NCI-H2029 treated with DMSO at 0.1 percent for 48 hours (cell line): ENCODE measurements around the gene WWOX.
"Not testable (repeated sequence)": the region's sequence is repeated elsewhere in the genome, so short reads cannot be mapped to it uniquely, and the experiment has no call there.

ENCODE experiments used
- DNase-seq: peaks from one replicate; lab custom pipeline; 2025; lab: John Stamatoyannopoulos, UW

Gene WWOX

DNA sequence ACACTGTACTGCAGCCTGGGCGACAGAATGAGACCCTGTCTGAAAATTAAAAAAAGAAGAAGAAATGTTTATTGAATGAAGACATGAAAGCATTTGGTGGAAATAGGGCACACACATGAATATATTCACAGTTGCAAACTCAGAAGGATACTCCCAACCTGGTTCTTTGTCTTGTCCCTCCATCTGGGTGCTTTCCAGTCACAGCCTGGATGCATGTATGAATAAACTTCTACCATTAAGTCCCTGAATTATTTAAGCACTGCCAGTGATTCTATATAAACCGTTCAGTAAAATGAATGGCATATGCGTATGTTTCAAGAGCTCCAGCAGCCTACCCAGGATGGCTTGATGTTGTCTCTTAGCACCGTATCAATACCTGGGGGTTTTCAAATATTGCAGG, 591.1 kb downstream of the WWOX start:
- no peak for DNase-seq

GRCh38 chr16:78691746-78692145, 592.3 kb downstream of the WWOX start:
- not testable (repeated sequence) for DNase-seq

GRCh38 chr16:78693496-78693895, 594.0 kb downstream of the WWOX start:
- no peak for DNase-seq

DNA sequence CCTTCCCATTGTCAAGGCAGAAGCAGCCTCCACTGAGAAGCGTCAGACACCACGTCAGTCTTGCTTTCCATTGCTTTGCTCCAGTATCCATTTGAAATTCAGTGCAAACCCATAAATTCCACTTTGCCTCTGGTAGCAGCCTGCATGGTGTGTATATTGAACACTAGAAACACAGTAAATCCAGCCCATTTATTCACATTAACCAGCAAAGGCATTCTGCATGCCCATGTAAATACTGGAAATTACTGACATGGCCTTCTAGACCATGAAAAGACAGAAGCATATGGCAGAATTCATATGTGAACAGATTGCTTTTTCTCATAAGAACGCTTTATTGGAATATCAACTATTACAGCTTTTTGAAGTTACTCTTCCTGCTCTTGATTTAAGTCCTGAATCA, 595.0 kb downstream of the WWOX start:
- no peak for DNase-seq

GRCh38 chr16:78695391-78695790, 595.9 kb downstream of the WWOX start:
- no peak for DNase-seq

DNA sequence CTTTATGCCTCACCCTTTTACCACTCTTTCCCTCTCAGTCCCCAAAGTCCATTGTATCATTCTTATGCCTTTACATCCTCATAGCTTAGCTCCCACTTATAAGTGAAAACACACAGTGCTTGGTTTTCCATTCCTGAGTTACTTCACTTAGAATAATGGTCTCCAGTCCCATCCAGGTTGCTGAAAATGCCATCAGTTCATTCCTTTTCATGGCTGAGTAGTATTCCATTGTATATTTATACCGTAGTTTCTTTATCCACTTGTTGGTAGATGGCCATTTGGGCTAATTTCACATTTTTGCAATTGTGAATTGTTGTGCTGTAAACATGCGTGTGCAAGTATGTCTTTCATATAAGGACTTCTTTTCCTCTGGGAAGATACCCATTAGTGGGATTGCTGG, 597.3 kb downstream of the WWOX start:
- DNase-seq, result no peak

DNA sequence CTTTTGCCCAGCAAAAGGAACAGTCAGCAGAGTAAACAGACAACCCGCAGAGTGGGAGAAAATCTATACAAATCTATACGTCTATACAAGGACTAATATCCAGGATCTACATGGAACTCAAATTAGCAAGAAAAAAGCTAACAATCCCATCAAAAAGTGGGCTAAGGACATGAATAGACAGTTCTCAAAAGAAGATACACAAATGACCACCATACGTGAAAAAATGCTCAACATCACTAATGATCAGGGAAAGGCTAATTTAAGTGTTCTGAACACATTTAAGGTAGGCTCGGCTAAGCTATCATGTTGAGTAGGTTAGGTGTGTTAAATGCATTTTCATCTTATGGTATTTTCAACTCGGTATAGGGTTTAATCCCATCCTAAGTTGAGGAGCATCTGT, 598.0 kb downstream of the WWOX start:
- no peak for DNase-seq

GRCh38 chr16:78703936-78704335, 604.5 kb downstream of the WWOX start:
- no peak for DNase-seq

DNA sequence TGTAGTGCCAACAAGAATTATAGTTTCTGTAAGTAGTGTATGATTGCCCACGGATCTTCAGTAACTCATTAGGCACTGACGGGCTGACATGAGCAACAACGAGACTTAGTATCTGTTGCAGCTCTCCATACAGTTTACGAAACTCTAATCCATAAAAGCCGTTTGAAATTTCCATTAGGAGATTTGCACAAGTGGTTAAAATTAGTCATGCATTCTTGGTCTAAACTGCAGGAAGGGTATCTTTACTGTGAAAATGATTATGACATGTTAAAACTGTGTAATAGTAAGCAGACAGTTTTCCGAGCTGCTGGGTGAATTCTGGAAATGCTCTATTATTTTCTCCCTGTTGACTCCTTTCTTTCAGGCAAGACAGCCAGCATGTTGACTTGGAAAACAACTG, 605.0 kb downstream of the WWOX start:
- DNase-seq, result no peak

DNA sequence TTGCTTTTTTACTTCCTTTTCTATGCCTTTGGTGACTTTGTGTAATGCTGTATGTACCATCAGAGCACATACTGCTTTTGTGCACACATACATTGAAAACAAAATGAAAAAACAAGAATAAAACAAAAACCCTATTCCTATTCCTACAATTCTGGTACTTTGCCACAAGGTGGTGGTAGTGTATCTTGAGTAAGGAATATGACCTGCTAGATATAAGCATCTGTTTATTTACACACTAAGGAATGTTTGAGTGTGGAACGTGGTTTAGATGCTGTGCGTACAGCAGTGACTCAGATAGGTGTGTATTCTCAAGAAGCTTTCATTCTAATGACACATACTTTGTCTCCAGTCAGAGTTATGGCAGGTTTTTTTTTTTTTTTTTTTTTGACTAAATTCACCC, 606.2 kb downstream of the WWOX start:
- DNase-seq, result no peak

GRCh38 chr16:78706637-78707036, 607.2 kb downstream of the WWOX start:
- DNase-seq, result no peak

- no peak for DNase-seq
Measured at GRCh38 chr16:78709137-78709884, 609.9 kb downstream of the WWOX start.

DNA sequence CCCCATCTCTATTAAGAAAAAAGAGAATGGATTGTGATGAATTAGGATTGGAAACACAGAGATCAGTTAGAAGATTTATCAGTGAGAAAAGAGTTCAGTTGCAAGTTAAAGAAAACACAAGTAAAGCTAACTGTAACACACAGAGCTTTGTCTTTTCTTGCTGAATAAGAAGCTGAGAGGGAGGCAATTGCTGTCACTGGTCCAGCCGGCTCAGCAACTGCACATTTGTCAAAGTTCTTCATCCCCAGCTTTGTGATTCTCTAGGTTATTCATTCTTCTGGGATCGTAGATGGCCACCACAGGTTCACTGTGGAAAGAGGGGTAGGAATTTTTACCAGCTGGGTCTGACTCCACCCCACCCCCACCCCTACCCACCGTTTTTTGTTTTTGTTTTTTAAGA, 615.7 kb downstream of the WWOX start:
- DNase-seq, result no peak

- DNase-seq, result no peak
Measured at GRCh38 chr16:78715673-78716072, 616.2 kb downstream of the WWOX start.

- no peak for DNase-seq
Measured at GRCh38 chr16:78718141-78718540, 618.7 kb downstream of the WWOX start.

- no peak for DNase-seq
Measured at GRCh38 chr16:78720416-78720815, 621.0 kb downstream of the WWOX start.

GRCh38 chr16:78727536-78727935, 628.1 kb downstream of the WWOX start:
- DNase-seq, result no peak

- no peak for DNase-seq
Measured at GRCh38 chr16:78729687-78730086, 630.2 kb downstream of the WWOX start.

DNA sequence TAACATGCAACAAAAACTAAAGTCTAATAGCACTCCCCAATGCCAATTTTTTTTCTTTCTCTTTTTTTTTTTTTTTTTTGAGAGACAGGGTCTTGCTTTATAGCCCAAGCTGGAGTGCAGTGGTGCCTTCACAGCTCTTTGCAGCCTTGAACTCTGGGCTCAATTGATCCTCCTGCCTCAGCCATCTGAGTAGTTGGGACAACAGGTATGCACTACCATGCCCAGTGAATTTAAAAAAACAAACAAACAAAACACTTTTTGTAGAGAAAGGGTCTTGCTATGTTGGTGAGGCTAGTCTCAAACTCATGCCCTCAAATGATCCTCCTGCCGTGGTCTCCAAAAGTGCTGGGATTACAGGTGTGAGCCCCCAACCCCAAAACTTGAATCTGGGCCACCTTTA, 632.3 kb downstream of the WWOX start:
- no peak for DNase-seq

DNA sequence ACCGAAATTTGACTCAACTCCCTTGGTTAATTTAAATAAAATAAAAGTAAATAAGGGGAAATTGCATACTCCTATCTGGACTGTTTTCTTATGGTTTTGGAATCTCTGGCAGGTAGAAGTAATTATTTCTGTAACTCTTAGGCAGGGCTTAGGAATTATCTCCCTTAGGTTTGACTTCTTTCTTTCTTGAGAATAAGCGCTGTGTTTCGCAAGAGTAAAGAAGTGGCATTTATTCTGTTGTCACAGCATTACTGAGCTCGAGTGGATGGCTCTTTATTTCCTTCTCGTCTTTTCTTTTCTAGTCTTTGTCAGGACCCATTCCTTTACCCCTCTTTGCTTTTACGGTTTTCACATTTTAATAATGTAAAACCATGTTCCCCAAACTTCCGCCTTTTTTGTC, 633.2 kb downstream of the WWOX start:
- DNase-seq, result no peak

DNA sequence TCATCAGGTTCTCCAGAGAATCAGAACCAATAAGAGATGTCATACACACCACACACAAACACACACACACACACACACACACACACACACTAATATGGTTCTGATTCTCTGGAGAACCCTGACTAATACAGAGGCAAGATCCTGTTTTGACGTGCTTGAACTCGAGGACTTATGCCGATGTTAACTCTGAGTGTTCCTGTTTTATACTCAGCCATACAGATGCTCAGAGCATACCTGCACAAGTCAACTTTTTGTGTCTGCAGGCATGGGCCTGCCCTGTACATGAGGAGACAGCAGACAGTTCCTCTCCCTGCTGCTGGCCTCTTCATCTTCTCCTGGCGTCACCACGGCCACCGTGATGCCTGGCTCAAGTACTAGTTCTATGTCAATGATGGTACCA, 635.9 kb downstream of the WWOX start:
- no peak for DNase-seq

DNA sequence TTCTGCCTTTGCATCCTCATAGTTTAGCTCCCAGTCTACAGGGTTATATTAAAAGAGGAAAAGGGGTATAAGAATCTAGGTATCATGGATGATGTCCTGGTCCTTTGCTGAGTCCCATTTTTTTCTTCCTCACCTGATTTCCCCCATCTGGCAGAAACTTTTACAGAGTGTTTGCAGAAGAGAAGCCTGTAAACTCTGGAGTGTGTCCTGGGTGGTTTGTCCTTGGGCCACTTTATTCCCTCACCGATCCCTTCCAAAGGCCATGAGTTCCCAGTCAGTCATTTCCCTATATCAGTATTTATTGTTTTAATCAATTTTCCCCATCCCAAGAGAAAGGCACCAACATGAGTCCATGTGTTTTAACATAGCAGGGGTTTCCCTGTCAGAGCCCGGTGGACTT, 638.2 kb downstream of the WWOX start:
- no peak for DNase-seq

DNA sequence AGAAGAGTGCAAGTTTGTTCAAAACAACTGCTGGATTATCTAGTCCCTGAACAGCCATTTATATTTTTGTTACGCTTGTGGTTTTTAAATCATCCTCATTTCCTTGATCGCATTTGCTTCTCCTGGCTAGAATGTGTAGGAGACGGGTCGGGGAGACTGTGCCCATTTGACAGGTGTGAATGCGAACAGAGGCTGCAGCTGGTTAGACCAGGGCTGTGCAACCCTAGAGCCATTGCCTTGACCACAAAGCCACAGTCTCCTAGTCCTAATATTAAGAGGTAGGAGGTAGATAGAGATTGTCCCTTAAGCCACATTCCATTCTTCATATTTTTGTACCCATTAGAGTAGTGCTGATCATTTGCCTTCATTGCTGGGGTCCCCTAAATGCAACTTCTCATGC, 639.1 kb downstream of the WWOX start:
- no peak for DNase-seq

- no peak for DNase-seq
Measured at GRCh38 chr16:78740269-78740668, 640.8 kb downstream of the WWOX start.
